Liver (tissue), 3 donors: ENCODE measurements around the gene ENOX1.

Experiments used
- CTCF ChIP-seq: fragments of 150-350 bp; IDR thresholded peaks from 2 replicates; pipeline ENCODE4 v1.5.1; 2017; ENCODE audit warnings: improper control_type of control experiment, low read depth, low read length; ENCODE audit not compliant: missing input control
- JUND ChIP-seq, 2 donors: IDR thresholded peaks; 2 replicates each; pipeline ENCODE4 v1.6.1; 2016; ENCODE audit warnings: antibody characterized with exemption in 2 of 2
- REST ChIP-seq: IDR thresholded peaks from 2 replicates; pipeline ENCODE4 v1.6.1; 2016; ENCODE audit warnings: antibody characterized with exemption, mild to moderate bottlenecking
- donor health status: healthy.
- donor health status: healthy.

- TF ChIP-seq JUND (IDR thresholded peaks at IDR 0.05) (no peak), REST (no peak), CTCF (no peak)
Measured at GRCh38 chr13:43675577-43675976, 111.2 kb downstream of the ENOX1 start.
